HepG2 (cell line): ENCODE data around the gene PYGO2. TPM values are rescaled to one million over a fixed set of nuclear protein-coding genes. Genes with fewer than 3 reads are reported as not detected.

Experiments
- ARID2 ChIP-seq: sonication (generic); formaldehyde crosslinking; IDR thresholded peaks from 2 replicates; pipeline ENCODE4 v1.8.1; 2022; ENCODE audit warnings: mild to moderate bottlenecking, missing genetic modification reagents, borderline replicate concordance
- ARID4A ChIP-seq: sonication (generic); formaldehyde crosslinking; IDR thresholded peaks from 2 replicates; pipeline ENCODE4 v1.5.0; 2020; ENCODE audit warnings: mild to moderate bottlenecking, missing genetic modification reagents, borderline replicate concordance
- EEA1 ChIP-seq: sonication (generic); formaldehyde crosslinking; IDR thresholded peaks from 2 replicates; pipeline ENCODE4 v1.5.1; 2020; ENCODE audit warnings: mild to moderate bottlenecking, missing genetic modification reagents, borderline replicate concordance
- HDAC1 ChIP-seq: sonication (generic); formaldehyde crosslinking; IDR thresholded peaks from 2 replicates; pipeline ENCODE4 v1.5.1; 2020; ENCODE audit warnings: mild to moderate bottlenecking, missing genetic modification reagents
- HMG20B ChIP-seq: conservative IDR thresholded peaks from 2 replicates; pipeline ENCODE4 v1.6.1; 2016; ENCODE audit warnings: missing genetic modification reagents, missing compliant biosample characterization
- LCORL ChIP-seq, 2 experiments: fragments of 450-650 bp in 1 of 2; sonication (generic) in 1 of 2; formaldehyde crosslinking in 1 of 2; IDR thresholded peaks; 2 replicates each; pipeline versions ENCODE4 v1.5.0 to v1.6.1; 2017 to 2020; ENCODE audit warnings: antibody characterized with exemption in 1 of 2, missing genetic modification reagents in 1 of 2
- MAFK ChIP-seq, 2 experiments: IDR thresholded peaks in 1 of 2; conservative IDR thresholded peaks in 1 of 2; 2 replicates each; pipeline ENCODE4 v1.6.1; 2011; ENCODE audit warnings: improper control_type of control experiment in 2 of 2, low read length in 2 of 2
- MXD4 ChIP-seq: IDR thresholded peaks from 2 replicates; pipeline ENCODE4 v1.6.1; 2016; ENCODE audit warnings: mild to moderate bottlenecking, missing biosample characterization, missing genetic modification reagents
- PAF1 ChIP-seq: IDR thresholded peaks from 2 replicates; pipeline ENCODE4 v1.6.1; 2016; ENCODE audit warnings: missing genetic modification reagents, missing compliant biosample characterization
- POLR2AphosphoS5 ChIP-seq: IDR thresholded peaks from 2 replicates; pipeline ENCODE4 v1.6.1; 2012; ENCODE audit warnings: low read depth, low read length
- RARA ChIP-seq: IDR thresholded peaks from 2 replicates; pipeline ENCODE4 v1.6.1; 2016; ENCODE audit warnings: missing genetic modification reagents, missing compliant biosample characterization
- REST ChIP-seq, 2 experiments: IDR thresholded peaks; 2 replicates each; pipeline ENCODE4 v1.6.1; 2011 to 2012; ENCODE audit warnings: low read length in 2 of 2, borderline replicate concordance in 1 of 2, low read depth in 1 of 2, mild to moderate bottlenecking in 1 of 2, moderate library complexity in 1 of 2
- SP4 ChIP-seq: sonication (generic); formaldehyde crosslinking; IDR thresholded peaks from 2 replicates; pipeline ENCODE4 v1.8.1; 2023; ENCODE audit warnings: mild to moderate bottlenecking, missing genetic modification reagents
- TFDP2 ChIP-seq: sonication (generic); formaldehyde crosslinking; IDR thresholded peaks from 2 replicates; pipeline ENCODE4 v1.4.0; 2020; ENCODE audit warnings: missing genetic modification reagents
- TFE3 ChIP-seq: IDR thresholded peaks from 2 replicates; pipeline ENCODE4 v1.6.1; 2016
- ZNF124 ChIP-seq: sonication (generic); formaldehyde crosslinking; IDR thresholded peaks from 2 replicates; pipeline ENCODE4 v1.4.0; 2020; ENCODE audit warnings: missing genetic modification reagents
- ZNF343 ChIP-seq: sonication (generic); formaldehyde crosslinking; IDR thresholded peaks from 2 replicates; pipeline ENCODE4 v1.4.0; 2020; ENCODE audit warnings: mild to moderate bottlenecking, missing genetic modification reagents
- ZNF367 ChIP-seq: sonication (generic); formaldehyde crosslinking; IDR thresholded peaks from 2 replicates; pipeline ENCODE4 v1.4.0; 2020; ENCODE audit warnings: missing genetic modification reagents, borderline replicate concordance
- ZNF724P ChIP-seq: sonication (generic); formaldehyde crosslinking; IDR thresholded peaks from 2 replicates; pipeline ENCODE4 v1.8.0; 2022; ENCODE audit warnings: missing genetic modification reagents, borderline replicate concordance
- ZNF782 ChIP-seq: sonication (generic); formaldehyde crosslinking; IDR thresholded peaks from 2 replicates; pipeline ENCODE4 v1.4.0; 2020; ENCODE audit warnings: missing genetic modification reagents, mild to moderate bottlenecking, borderline replicate concordance
- polyA plus RNA-seq, 8 experiments: library from polyadenylated mRNA; depleted of rRNA in 3 of 8; stranded (reverse) in 7 of 8; unstranded in 1 of 8; fragments of >200 nt; fragmentation: Illumina TruSeq in 4 of 8; extraction: Trizol in 4 of 8; gene quantifications; 2 replicates each; pipeline versions ENCODE4 v1.2.1 to v1.2.3, GENCODE V29; 2011 to 2016; ENCODE audit warnings: low read depth in 4 of 8, missing spikeins in 1 of 8, mixed read lengths in 1 of 8; ENCODE audit not compliant: insufficient read depth in 1 of 8
- total RNA-seq, 5 experiments: library from RNA; depleted of rRNA; stranded (reverse); fragments of >200 nt; fragmentation: Illumina TruSeq; extraction: Trizol; gene quantifications; 2 replicates each; pipeline ENCODE4 v1.2.3, GENCODE V29; 2016; ENCODE audit warnings: low read depth in 1 of 5

PYGO2 gene
- total and polyA plus RNA-seq, 2 of the 13 experiments (the other 11 are each of a cell fraction or from before 2014, with no cell fraction given), result 20.3 to 21.8 TPM

- TF ChIP-seq TFE3 (peak; percentile 97), ZNF782 (peak; percentile 100), ARID2 (CRISPR knock-in tag) (peak; percentile 98), ZNF343 (CRISPR knock-in tag) (peak; percentile 99), EEA1 (CRISPR knock-in tag) (peak; percentile 99), MXD4 (CRISPR knock-in tag) (peak; percentile 97), POLR2AphosphoS5 (peak; percentile 65; the same call in 1 of the 2 replicates), REST (IDR thresholded peaks at IDR 0.05; ENCODE audit: borderline replicate concordance in 1 of 2, low read depth in 1 of 2, low read length in 2 of 2) (no peak), RARA (CRISPR knock-in tag) (peak; percentile 68), ARID4A (CRISPR knock-in tag) (peak; percentile 86), ZNF124 (CRISPR knock-in tag) (peak; percentile 97), SP4 (CRISPR knock-in tag) (peak; percentile 90), ZNF724P (CRISPR knock-in tag) (peak; percentile 99), HDAC1 (peak; percentile 86), HMG20B (peak; percentile 67), MAFK (conservative IDR thresholded peaks at IDR 0.05 in 1 of 2, IDR thresholded peaks at IDR 0.05 in 1 of 2; ENCODE audit: low read length in 2 of 2) (no peak), LCORL (IDR thresholded peaks at IDR 0.05) (no peak), LCORL (CRISPR knock-in tag; IDR thresholded peaks at IDR 0.05) (peak; percentile 95), PAF1 (no peak), ZNF367 (CRISPR knock-in tag) (no peak; the same call in 1 of the 2 replicates), TFDP2 (CRISPR knock-in tag) (peak; percentile 99)
These were observed 25.0 kb downstream of the PYGO2 start, which contains the start of gene PMVK (continued) for GRCh38 chr1:154936555-154937084.
